Mesothelial cell of epicardium (in vitro differentiated cells): ENCODE data around the gene PRXL2A. TPM values are rescaled to one million over a fixed set of nuclear protein-coding genes. Genes with fewer than 3 reads are reported as not detected.

Experiments
- DNase-seq, 2 experiments: peaks; one replicate each; pipeline ENCODE4 v3.0.0; 2021; ENCODE audit warnings: low spot score in 2 of 2; ENCODE audit not compliant: unreplicated experiment in 2 of 2
- H3K27ac Mint-ChIP-seq: 2 replicates; pipeline ENCODE4 v1.8.0; 2021; ENCODE audit warnings: mixed read lengths
- H3K27me3 Mint-ChIP-seq: 2 replicates; pipeline ENCODE4 v1.8.0; 2021; ENCODE audit warnings: low read depth, mixed read lengths
- H3K36me3 Mint-ChIP-seq: 2 replicates; pipeline ENCODE4 v1.8.0; 2021; ENCODE audit warnings: mixed read lengths
- H3K4me1 Mint-ChIP-seq: 2 replicates; pipeline ENCODE4 v1.8.0; 2021; ENCODE audit warnings: mixed read lengths
- H3K4me3 Mint-ChIP-seq: 2 replicates; pipeline ENCODE4 v1.8.0; 2021; ENCODE audit warnings: mild to moderate bottlenecking, moderate library complexity, mixed read lengths
- H3K9me3 Mint-ChIP-seq: 2 replicates; pipeline ENCODE4 v1.8.0; 2021; ENCODE audit warnings: mixed read lengths
- total RNA-seq: library from RNA; stranded (reverse); gene quantifications from 3 replicates; pipeline ENCODE4 v1.2.1, GENCODE V29; 2021
- TF ChIP-seq, protein P1 (sequence below): fragments of 200-600 bp; sonication (generic); IDR thresholded peaks from one replicate; pipeline ENCODE4 v1.5.0; 2021; ENCODE audit warnings: antibody characterized with exemption; ENCODE audit not compliant: unreplicated experiment

PRXL2A gene
- total RNA-seq, 1 donor from 2014 or later: 93.9 TPM

DNA sequence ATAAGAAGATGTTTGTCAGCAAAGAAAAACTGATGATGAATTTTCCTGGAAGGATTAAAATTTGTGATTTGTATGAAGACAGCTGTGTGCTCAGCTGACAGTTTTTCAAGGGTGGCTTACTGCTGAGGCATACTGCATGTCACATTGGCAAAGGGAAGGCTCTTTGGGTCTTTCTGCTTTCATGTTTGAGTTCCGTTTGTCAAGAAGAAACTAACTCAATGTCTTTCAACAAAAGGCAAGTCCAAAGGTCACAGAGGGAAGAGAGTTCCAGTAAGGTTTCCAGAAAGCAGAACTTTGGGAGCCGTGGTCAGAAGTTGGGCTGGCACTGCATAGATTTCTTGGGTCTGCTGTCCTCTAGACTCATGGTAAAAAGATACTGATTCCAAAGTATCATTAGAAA is 34.8 kb upstream of the PRXL2A start:
- peaks cover 9% of the 10 kb centered on the region for H3K27me3 Mint-ChIP-seq
- H3K4me3 Mint-ChIP-seq: no peak overlapping the region
- DNase-seq: no peak
- no peak overlapping the region for H3K27ac Mint-ChIP-seq
- TF ChIP-seq, protein P1, sequence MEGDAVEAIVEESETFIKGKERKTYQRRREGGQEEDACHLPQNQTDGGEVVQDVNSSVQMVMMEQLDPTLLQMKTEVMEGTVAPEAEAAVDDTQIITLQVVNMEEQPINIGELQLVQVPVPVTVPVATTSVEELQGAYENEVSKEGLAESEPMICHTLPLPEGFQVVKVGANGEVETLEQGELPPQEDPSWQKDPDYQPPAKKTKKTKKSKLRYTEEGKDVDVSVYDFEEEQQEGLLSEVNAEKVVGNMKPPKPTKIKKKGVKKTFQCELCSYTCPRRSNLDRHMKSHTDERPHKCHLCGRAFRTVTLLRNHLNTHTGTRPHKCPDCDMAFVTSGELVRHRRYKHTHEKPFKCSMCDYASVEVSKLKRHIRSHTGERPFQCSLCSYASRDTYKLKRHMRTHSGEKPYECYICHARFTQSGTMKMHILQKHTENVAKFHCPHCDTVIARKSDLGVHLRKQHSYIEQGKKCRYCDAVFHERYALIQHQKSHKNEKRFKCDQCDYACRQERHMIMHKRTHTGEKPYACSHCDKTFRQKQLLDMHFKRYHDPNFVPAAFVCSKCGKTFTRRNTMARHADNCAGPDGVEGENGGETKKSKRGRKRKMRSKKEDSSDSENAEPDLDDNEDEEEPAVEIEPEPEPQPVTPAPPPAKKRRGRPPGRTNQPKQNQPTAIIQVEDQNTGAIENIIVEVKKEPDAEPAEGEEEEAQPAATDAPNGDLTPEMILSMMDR: no peak
- H3K9me3 Mint-ChIP-seq: peaks cover 15% of the 10 kb centered on the region
- no peaks in the 10 kb centered on the region for H3K4me1 Mint-ChIP-seq
- H3K36me3 Mint-ChIP-seq: no peaks in the 10 kb centered on the region

DNA sequence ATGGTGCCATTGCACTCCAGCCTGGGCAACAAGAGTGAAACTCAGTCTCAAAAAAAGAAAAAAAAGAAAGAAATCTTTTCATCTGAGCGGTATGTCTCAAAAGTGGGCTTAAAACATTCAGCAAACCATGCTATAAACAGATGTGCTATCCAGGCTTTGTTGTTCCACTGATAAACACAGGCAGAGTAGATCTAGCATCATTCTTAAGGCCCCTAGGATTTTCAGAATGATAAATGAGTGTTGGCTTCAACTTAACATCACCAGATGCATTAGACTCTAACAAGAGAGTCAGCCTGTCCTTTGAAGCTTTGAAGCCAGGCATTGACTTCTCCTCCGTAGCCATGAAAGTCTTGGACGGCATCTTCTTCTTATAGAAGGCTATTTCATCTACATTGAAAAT is 28.6 kb upstream of the PRXL2A start:
- peaks cover 9% of the 10 kb centered on the region for H3K27me3 Mint-ChIP-seq
- no peak overlapping the region for H3K4me3 Mint-ChIP-seq
- peaks cover 3% of the 10 kb centered on the region for H3K4me1 Mint-ChIP-seq
- no peak for DNase-seq
- no peaks in the 10 kb centered on the region for H3K36me3 Mint-ChIP-seq
- H3K9me3 Mint-ChIP-seq: no peaks in the 10 kb centered on the region
- no peak overlapping the region for H3K27ac Mint-ChIP-seq
- TF ChIP-seq, protein P1: no peak

GRCh38 chr10:80380185-80380584 is 28.2 kb upstream of the PRXL2A start:
- Mint-ChIP-seq H3K27me3 (peaks cover 9% of the 10 kb centered on the region), H3K36me3 (no peaks in the 10 kb centered on the region), H3K9me3 (no peaks in the 10 kb centered on the region), H3K4me1 (peaks cover 3% of the 10 kb centered on the region), H3K4me3 (no peak overlapping the region), H3K27ac (no peak overlapping the region)
- no peak for DNase-seq
- TF ChIP-seq, protein P1: no peak

DNA sequence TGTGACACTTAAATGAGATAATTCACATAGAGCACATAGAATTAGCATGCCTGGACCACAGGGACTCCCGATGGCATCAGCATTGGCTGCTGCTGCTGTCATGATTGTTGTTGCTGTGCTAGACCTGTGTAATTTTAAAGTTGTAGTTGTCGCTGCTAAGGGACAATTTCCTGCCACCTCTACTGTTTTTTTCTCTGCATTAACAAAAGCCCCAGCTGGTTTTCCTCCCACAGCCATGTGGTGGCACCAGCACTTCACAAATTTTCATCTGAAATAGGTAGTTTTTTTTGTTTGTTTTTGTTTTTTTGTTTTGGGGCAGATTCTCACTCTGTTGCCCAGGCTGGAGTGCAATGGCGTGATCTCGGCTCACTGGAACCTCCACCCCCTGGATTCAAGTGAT is 25.4 kb upstream of the PRXL2A start:
- peak in 1 of 2 experiments; percentile 43 for DNase-seq

GRCh38 chr10:80390740-80391139 is 17.6 kb upstream of the PRXL2A start:
- H3K27ac Mint-ChIP-seq: no peak overlapping the region
- TF ChIP-seq, protein P1: no peak
- no peak overlapping the region for H3K4me3 Mint-ChIP-seq
- H3K9me3 Mint-ChIP-seq: no peaks in the 10 kb centered on the region
- DNase-seq: no peak
- H3K27me3 Mint-ChIP-seq: peaks cover 17% of the 10 kb centered on the region
- peaks cover 19% of the 10 kb centered on the region for H3K4me1 Mint-ChIP-seq
- H3K36me3 Mint-ChIP-seq: no peaks in the 10 kb centered on the region

More for the DNA sequence above, 25.4 kb upstream of the PRXL2A start:
- H3K9me3 Mint-ChIP-seq: no peaks in the 10 kb centered on the region
- H3K4me1 Mint-ChIP-seq: peaks cover 9% of the 10 kb centered on the region
- no peaks in the 10 kb centered on the region for H3K36me3 Mint-ChIP-seq
- peaks cover 1% of the 10 kb centered on the region for H3K27me3 Mint-ChIP-seq
- no peak overlapping the region for H3K27ac Mint-ChIP-seq
- TF ChIP-seq, protein P1: no peak
- no peak overlapping the region for H3K4me3 Mint-ChIP-seq

- DNase-seq: no peak
- Mint-ChIP-seq H3K27me3 (peaks cover 24% of the 10 kb centered on the region), H3K4me1 (peaks cover 13% of the 10 kb centered on the region), H3K27ac (no peak overlapping the region), H3K4me3 (no peak overlapping the region), H3K36me3 (no peaks in the 10 kb centered on the region), H3K9me3 (no peaks in the 10 kb centered on the region)
- TF ChIP-seq, protein P1: no peak
Observed at GRCh38 chr10:80392250-80392649, 16.1 kb upstream of the PRXL2A start.
